ENCODE results near the gene DTWD1. TPM values are rescaled to one million over a fixed set of nuclear protein-coding genes. Genes with fewer than 3 reads are reported as not detected.
A peak's percentile ranks its signal among the peaks of the same experiment; 100 is the strongest.

Gene DTWD1
- total and polyA plus RNA-seq, 2 of the 4 experiments (the other 2 are of a cell fraction), result 19.9 to 20.1 TPM

DNA sequence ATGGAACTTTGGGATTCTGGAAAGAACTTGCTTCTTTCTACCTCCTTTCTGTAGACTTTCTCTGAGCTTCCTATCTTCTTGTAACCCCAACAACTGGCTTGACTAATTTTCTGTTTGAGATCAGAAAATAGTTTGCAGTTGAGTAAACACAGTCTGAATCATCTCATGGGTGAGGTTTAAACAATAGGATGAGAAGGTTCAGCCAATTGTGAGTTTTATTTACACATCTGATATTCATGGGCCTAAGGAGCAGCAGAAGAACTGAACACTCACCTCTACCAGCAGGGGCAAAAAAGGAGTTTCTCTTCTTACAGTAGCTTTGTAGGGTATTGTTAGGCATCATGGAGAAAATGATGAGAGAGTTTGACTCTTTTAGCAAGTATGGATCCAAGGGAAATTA is 54.2 kb downstream of the DTWD1 start:
- Histone ChIP-seq H3K4me3 (ENCODE audit: insufficient read depth, low read depth, low read length) (no peak overlapping the region), H3K4me1 (ENCODE audit: control insufficient read depth, insufficient read depth, low read length) (peaks cover 4% of the 10 kb centered on the region), H3K4ac (ENCODE audit: low read depth, low read length) (no peak overlapping the region), H2AK9ac (replicated peaks; ENCODE audit: low read depth, low read length, poor library complexity) (no peak overlapping the region), H2AK5ac (ENCODE audit: low read depth, low read length) (no peak overlapping the region), H3K9me1 (ENCODE audit: insufficient read depth, low read length) (peaks cover 3% of the 10 kb centered on the region; the same call in 1 of the 2 replicates), H3K23ac (ENCODE audit: low read depth, low read length) (no peak overlapping the region), H3K9ac (ENCODE audit: low read depth, low read length) (no peak overlapping the region), H3K27me3 (ENCODE audit: control insufficient read depth, insufficient read depth, low read length) (no peaks in the 10 kb centered on the region), H4K8ac (ENCODE audit: low read depth in 2 of 2, low read length in 2 of 2) (no peak overlapping the region; a peak in 1 of 4 replicates), H3K9me3 (ENCODE audit: control insufficient read depth, insufficient read depth, low read length) (no peaks in the 10 kb centered on the region), H2BK20ac (ENCODE audit: low read depth, low read length) (no peak overlapping the region), H2AFZ (replicated peaks; ENCODE audit: low read length, poor library complexity) (no peak overlapping the region), H3K18ac (ENCODE audit: low read depth, low read length) (peak overlapping the region; percentile 19; the same call in 1 of the 2 replicates), H3K56ac (ENCODE audit: extremely low read depth, insufficient read depth, low read length) (no peak overlapping the region), H3K14ac (replicated peaks; ENCODE audit: low read depth, low read length) (no peak overlapping the region), H4K20me1 (ENCODE audit: insufficient read depth, low read length) (no peaks in the 10 kb centered on the region), H4K91ac (ENCODE audit: insufficient read depth, low read depth, low read length) (no peak overlapping the region), H3K79me1 (ENCODE audit: low read depth in 1 of 2, low read length in 2 of 2) (no peaks in the 10 kb centered on the region), H3K4me2 (ENCODE audit: low read depth, low read length) (peak overlapping the region; percentile 19; the same call in 1 of the 2 replicates), H4K5ac (ENCODE audit: low read depth, low read length) (no peak overlapping the region), H2BK120ac (ENCODE audit: low read depth, low read length) (no peak overlapping the region), H3K27ac (ENCODE audit: insufficient read depth, low read length) (no peak overlapping the region), H3K36me3 (ENCODE audit: control insufficient read depth, insufficient read depth, low read length) (no peaks in the 10 kb centered on the region), H2BK15ac (ENCODE audit: low read depth, low read length) (no peak overlapping the region), H2BK5ac (ENCODE audit: low read depth, low read length, poor library complexity, severe bottlenecking) (peak overlapping the region; percentile 63)
- POLR2A ChIA-PET (ENCODE audit: unreplicated experiment), result no interaction called here
- peak; percentile 52 for TF ChIP-seq FOS (IDR thresholded peaks at IDR 0.05; ENCODE audit: low read depth, low read length)
- no peak for TF ChIP-seq RAD21 (IDR thresholded peaks at IDR 0.05; ENCODE audit: low read length)
- TF ChIP-seq POLR2A (IDR thresholded peaks at IDR 0.05; ENCODE audit: low read depth, low read length), result no peak
- no peak for TF ChIP-seq MAFK (IDR thresholded peaks at IDR 0.05; ENCODE audit: low read depth, low read length)
- TF ChIP-seq SMC3 (IDR thresholded peaks at IDR 0.05; ENCODE audit: low read depth, low read length), result no peak
- TF ChIP-seq, protein P1, sequence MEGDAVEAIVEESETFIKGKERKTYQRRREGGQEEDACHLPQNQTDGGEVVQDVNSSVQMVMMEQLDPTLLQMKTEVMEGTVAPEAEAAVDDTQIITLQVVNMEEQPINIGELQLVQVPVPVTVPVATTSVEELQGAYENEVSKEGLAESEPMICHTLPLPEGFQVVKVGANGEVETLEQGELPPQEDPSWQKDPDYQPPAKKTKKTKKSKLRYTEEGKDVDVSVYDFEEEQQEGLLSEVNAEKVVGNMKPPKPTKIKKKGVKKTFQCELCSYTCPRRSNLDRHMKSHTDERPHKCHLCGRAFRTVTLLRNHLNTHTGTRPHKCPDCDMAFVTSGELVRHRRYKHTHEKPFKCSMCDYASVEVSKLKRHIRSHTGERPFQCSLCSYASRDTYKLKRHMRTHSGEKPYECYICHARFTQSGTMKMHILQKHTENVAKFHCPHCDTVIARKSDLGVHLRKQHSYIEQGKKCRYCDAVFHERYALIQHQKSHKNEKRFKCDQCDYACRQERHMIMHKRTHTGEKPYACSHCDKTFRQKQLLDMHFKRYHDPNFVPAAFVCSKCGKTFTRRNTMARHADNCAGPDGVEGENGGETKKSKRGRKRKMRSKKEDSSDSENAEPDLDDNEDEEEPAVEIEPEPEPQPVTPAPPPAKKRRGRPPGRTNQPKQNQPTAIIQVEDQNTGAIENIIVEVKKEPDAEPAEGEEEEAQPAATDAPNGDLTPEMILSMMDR (conservative IDR thresholded peaks at IDR 0.05; ENCODE audit: low read depth, low read length), result peak; percentile 26; the same call in 1 of the 2 replicates
- no peak for TF ChIP-seq MXI1 (IDR thresholded peaks at IDR 0.05; ENCODE audit: borderline replicate concordance, low read depth, low read length)
- no peak for TF ChIP-seq BHLHE40 (IDR thresholded peaks at IDR 0.05; ENCODE audit: low read depth, low read length)
- intact Hi-C loops (cut with micrococcal nuclease), result no loop called here
- dilution Hi-C loops (cut with HindIII; ENCODE audit: low sequenced_read_pairs, unreplicated experiment), result no loop called here
- in situ Hi-C loops (cut with MboI; ENCODE audit: low sequenced_read_pairs), result no loop called here
- ATAC-seq (ENCODE audit: low read depth) (peak; percentile 80), DNase-seq (peak; percentile 87)
- BruUV-seq (replicated peaks), result no TSS peak
- CTCF ChIA-PET, result interaction anchor here (0.7 kb wide), 2 partner anchors 41 to 377 kb away, joined by 3 to 4 read pairs; no protein-coding TSS in a partner anchor
